ENCODE measurements around the gene ARID5B.

ARID5B gene

DNA sequence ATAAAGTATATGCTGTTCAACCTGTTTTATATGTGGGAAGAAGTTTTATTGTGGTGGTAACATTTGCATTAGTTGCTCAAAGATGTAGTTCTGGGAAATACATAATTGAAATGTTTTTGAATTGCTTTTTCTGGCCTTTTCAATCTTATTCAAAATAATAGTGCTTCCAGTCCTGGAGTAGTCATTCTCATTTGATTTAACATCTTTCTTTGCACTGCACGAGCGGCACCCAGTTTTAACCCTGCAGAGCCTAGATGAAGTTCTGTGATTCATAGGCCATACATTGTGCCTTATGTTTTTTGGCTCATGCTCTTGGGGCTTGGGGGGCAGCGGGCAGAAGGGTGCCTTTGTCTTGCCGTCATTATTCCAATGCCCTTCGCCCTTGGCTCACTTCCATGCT, 9.9 kb downstream of the ARID5B start:
- TF ChIP-seq FOXP2 (optimal IDR thresholded peaks at IDR 0.05; ENCODE audit: borderline replicate concordance, extremely low read depth, extremely low read length, insufficient read depth) (no peak), REST (IDR thresholded peaks at IDR 0.05; ENCODE audit: insufficient read depth in 1 of 2, low read depth in 2 of 2, low read length in 2 of 2) (no peak), SIN3A (IDR thresholded peaks at IDR 0.05; ENCODE audit: borderline replicate concordance, insufficient read depth, low read length) (no peak), TAF1 (IDR thresholded peaks at IDR 0.05; ENCODE audit: borderline replicate concordance, insufficient read depth, low read length) (no peak), POLR2AphosphoS5 (IDR thresholded peaks at IDR 0.05; ENCODE audit: low read depth, low read length) (no peak)

- TF ChIP-seq TAF1 (IDR thresholded peaks at IDR 0.05; ENCODE audit: borderline replicate concordance, insufficient read depth, low read length) = no peak
- no peak for TF ChIP-seq FOXP2 (optimal IDR thresholded peaks at IDR 0.05; ENCODE audit: borderline replicate concordance, extremely low read depth, extremely low read length, insufficient read depth)
- TF ChIP-seq POLR2AphosphoS5 (IDR thresholded peaks at IDR 0.05; ENCODE audit: low read depth, low read length) = no peak
- no peak for TF ChIP-seq SIN3A (IDR thresholded peaks at IDR 0.05; ENCODE audit: borderline replicate concordance, insufficient read depth, low read length)
- no peak for TF ChIP-seq REST (IDR thresholded peaks at IDR 0.05; ENCODE audit: insufficient read depth in 1 of 2, low read depth in 2 of 2, low read length in 2 of 2)
These were observed 11.5 kb downstream of the ARID5B start for GRCh38 chr10:61912981-61913380.

- no peak for TF ChIP-seq SIN3A (IDR thresholded peaks at IDR 0.05; ENCODE audit: borderline replicate concordance, insufficient read depth, low read length)
- TF ChIP-seq POLR2AphosphoS5 (IDR thresholded peaks at IDR 0.05; ENCODE audit: low read depth, low read length) = no peak
- no peak for TF ChIP-seq REST (IDR thresholded peaks at IDR 0.05; ENCODE audit: insufficient read depth in 1 of 2, low read depth in 2 of 2, low read length in 2 of 2)
- no peak for TF ChIP-seq TAF1 (IDR thresholded peaks at IDR 0.05; ENCODE audit: borderline replicate concordance, insufficient read depth, low read length)
- TF ChIP-seq FOXP2 (optimal IDR thresholded peaks at IDR 0.05; ENCODE audit: borderline replicate concordance, extremely low read depth, extremely low read length, insufficient read depth) = no peak
These were observed 16.6 kb downstream of the ARID5B start for GRCh38 chr10:61918140-61918539.

DNA sequence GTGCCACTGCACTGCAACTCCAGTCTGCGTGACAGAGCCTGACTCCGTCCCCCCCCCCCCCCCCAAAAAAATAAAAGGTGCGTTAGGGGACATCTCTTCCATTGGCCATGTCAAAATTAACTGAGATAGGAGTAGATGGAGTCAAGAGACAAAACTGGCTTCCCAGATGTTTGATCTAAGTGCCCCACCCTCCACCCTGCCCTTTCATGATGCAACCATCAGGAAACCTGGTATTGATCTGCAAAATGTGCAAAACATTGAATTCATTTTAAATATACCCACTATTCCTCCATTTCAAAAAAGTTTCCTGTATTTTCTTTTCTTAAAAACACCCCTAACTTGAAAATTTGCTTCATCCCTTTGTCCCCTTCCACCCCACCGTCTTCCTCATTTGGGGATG, 17.5 kb downstream of the ARID5B start:
- TF ChIP-seq REST (IDR thresholded peaks at IDR 0.05; ENCODE audit: insufficient read depth in 1 of 2, low read depth in 2 of 2, low read length in 2 of 2) (no peak), FOXP2 (optimal IDR thresholded peaks at IDR 0.05; ENCODE audit: borderline replicate concordance, extremely low read depth, extremely low read length, insufficient read depth) (no peak), POLR2AphosphoS5 (IDR thresholded peaks at IDR 0.05; ENCODE audit: low read depth, low read length) (no peak), TAF1 (IDR thresholded peaks at IDR 0.05; ENCODE audit: borderline replicate concordance, insufficient read depth, low read length) (no peak), SIN3A (IDR thresholded peaks at IDR 0.05; ENCODE audit: borderline replicate concordance, insufficient read depth, low read length) (no peak)

All from PFSK-1 (cell line).